Measurements from ENCODE around the gene VARS2. TPM values are rescaled to one million over a fixed set of nuclear protein-coding genes. Genes with fewer than 3 reads are reported as not detected.

The VARS2 gene
- total RNA-seq, 2 donors from 2014 or later: 39.4 to 52.5 TPM

- Histone ChIP-seq H3K27me3 (ENCODE audit: control insufficient read depth, insufficient read depth, low read length, poor library complexity, severe bottlenecking) (no peaks in the 10 kb centered on the region), H3K9me3 (ENCODE audit: control insufficient read depth, low read length) (no peaks in the 10 kb centered on the region), H3K4me3 (ENCODE audit: low read length) (no peak overlapping the region), H3K4me1 (ENCODE audit: control insufficient read depth, insufficient read depth, low read length) (no peaks in the 10 kb centered on the region), H3K27ac (ENCODE audit: low read depth, low read length) (no peak overlapping the region), H3K9ac (ENCODE audit: extremely low read depth, low read length, poor library complexity, severe bottlenecking) (no peak overlapping the region), H3K36me3 (ENCODE audit: control insufficient read depth, insufficient read depth, low read length) (peaks cover 47% of the 10 kb centered on the region)
- H3K27ac Mint-ChIP-seq: peak overlapping the region; percentile 12
- H3K27me3 Mint-ChIP-seq (ENCODE audit: insufficient read depth): no peaks in the 10 kb centered on the region
- H3K36me3 Mint-ChIP-seq (ENCODE audit: low read depth): peaks cover 38% of the 10 kb centered on the region
- H3K9me3 Mint-ChIP-seq: no peaks in the 10 kb centered on the region
- peak overlapping the region; percentile 71 for H3K4me3 Mint-ChIP-seq
- H3K4me1 Mint-ChIP-seq: peaks cover 24% of the 10 kb centered on the region
- 94 to 97% methylated on average over 8 of the region's 8 CpGs for WGBS, 2 experiments (ENCODE audit: insufficient coverage in 1 of 2, insufficient read length in 1 of 2)
- TF ChIP-seq CTCF (conservative IDR thresholded peaks at IDR 0.05): no peak
- no peak for DNase-seq
Observed at GRCh38 chr6:30912746-30913520, 1.1 kb upstream of the VARS2 start.

GRCh38 chr6:30913721-30914075 lies 340 bp upstream of the VARS2 start:
- H3K4me3 Mint-ChIP-seq: peak overlapping the region; percentile 71
- no peaks in the 10 kb centered on the region for H3K4me1 ChIP-seq (ENCODE audit: control insufficient read depth, insufficient read depth, low read length)
- H3K27me3 ChIP-seq (ENCODE audit: control insufficient read depth, insufficient read depth, low read length, poor library complexity, severe bottlenecking): no peaks in the 10 kb centered on the region
- no peaks in the 10 kb centered on the region for H3K9me3 ChIP-seq (ENCODE audit: control insufficient read depth, low read length)
- H3K27ac ChIP-seq (ENCODE audit: low read depth, low read length): no peak overlapping the region
- peak overlapping the region; percentile 61 for H3K27ac Mint-ChIP-seq
- peaks cover 44% of the 10 kb centered on the region for H3K36me3 Mint-ChIP-seq (ENCODE audit: low read depth)
- no peak for TF ChIP-seq CTCF (conservative IDR thresholded peaks at IDR 0.05)
- DNase-seq: no peak
- H3K27me3 Mint-ChIP-seq (ENCODE audit: insufficient read depth): no peaks in the 10 kb centered on the region
- H3K4me3 ChIP-seq (ENCODE audit: low read length): peak overlapping the region; percentile 85
- H3K4me1 Mint-ChIP-seq: peaks cover 19% of the 10 kb centered on the region
- 35 to 68% methylated on average over 16 to 31 of the region's 31 CpGs for WGBS, 2 experiments (ENCODE audit: insufficient coverage in 1 of 2, insufficient read length in 1 of 2)
- H3K9ac ChIP-seq (ENCODE audit: extremely low read depth, low read length, poor library complexity, severe bottlenecking): no peak overlapping the region
- H3K9me3 Mint-ChIP-seq: no peaks in the 10 kb centered on the region
- peaks cover 54% of the 10 kb centered on the region for H3K36me3 ChIP-seq (ENCODE audit: control insufficient read depth, insufficient read depth, low read length)

- Histone ChIP-seq H3K4me1 (ENCODE audit: control insufficient read depth, insufficient read depth, low read length) (no peaks in the 10 kb centered on the region), H3K9me3 (ENCODE audit: control insufficient read depth, low read length) (no peaks in the 10 kb centered on the region), H3K9ac (ENCODE audit: extremely low read depth, low read length, poor library complexity, severe bottlenecking) (peak overlapping the region; percentile 45), H3K36me3 (ENCODE audit: control insufficient read depth, insufficient read depth, low read length) (peaks cover 55% of the 10 kb centered on the region), H3K4me3 (ENCODE audit: low read length) (peak overlapping the region; percentile 85), H3K27me3 (ENCODE audit: control insufficient read depth, insufficient read depth, low read length, poor library complexity, severe bottlenecking) (no peaks in the 10 kb centered on the region), H3K27ac (ENCODE audit: low read depth, low read length) (no peak overlapping the region)
- Mint-ChIP-seq H3K27ac (peak overlapping the region; percentile 93), H3K4me3 (peak overlapping the region; percentile 71), H3K9me3 (no peaks in the 10 kb centered on the region), H3K27me3 (ENCODE audit: insufficient read depth) (no peaks in the 10 kb centered on the region), H3K4me1 (peaks cover 18% of the 10 kb centered on the region), H3K36me3 (ENCODE audit: low read depth) (peaks cover 50% of the 10 kb centered on the region)
- no peak for DNase-seq
- no peak for TF ChIP-seq CTCF (conservative IDR thresholded peaks at IDR 0.05)
- whole genome bisulfite sequencing, 2 experiments (ENCODE audit: insufficient coverage in 1 of 2, insufficient read length in 1 of 2): 79 to 80% methylated on average over 10 to 17 of the region's 17 CpGs
Observed at GRCh38 chr6:30914854-30915590, 984 bp downstream of the VARS2 start.

All from endodermal cell (in vitro differentiated cells).